ENCODE results near the gene IFT43. TPM values are rescaled to one million over a fixed set of nuclear protein-coding genes. Genes with fewer than 3 reads are reported as not detected.

Gene IFT43
- total RNA-seq, 1 donor from 2014 or later = 46.8 TPM

DNA sequence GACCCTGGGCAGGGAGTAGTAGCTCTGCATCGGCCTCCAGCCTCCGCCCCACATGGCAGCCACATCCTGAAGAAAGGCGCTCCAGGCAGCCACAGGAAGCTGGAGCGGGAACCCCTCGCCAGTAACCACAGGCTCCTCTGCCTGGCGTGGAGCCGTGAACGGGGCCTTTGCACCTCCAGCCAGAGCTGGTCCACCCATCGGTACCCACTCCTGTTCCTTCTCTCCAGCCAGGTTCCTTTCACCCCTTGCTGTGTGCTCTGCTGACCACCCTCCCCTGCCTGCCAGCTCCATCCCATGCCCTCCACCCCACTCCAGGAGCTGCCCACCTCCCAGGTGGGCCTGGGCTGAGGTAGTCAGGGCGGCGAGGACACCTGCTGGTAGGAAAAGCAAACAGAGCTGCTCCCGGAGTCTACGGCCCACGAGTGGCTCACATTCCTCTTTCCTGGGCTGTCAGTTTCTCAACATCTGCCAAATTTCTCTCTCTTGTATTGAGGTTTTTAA is 6.4 kb upstream of the IFT43 start:
- no peak for DNase-seq (ENCODE audit: low spot score)
- intact Hi-C loops (cut with DNase I) = loop anchor here (1.0 kb wide), 1 partner anchor 268 kb away; no protein-coding TSS in a partner anchor

DNA sequence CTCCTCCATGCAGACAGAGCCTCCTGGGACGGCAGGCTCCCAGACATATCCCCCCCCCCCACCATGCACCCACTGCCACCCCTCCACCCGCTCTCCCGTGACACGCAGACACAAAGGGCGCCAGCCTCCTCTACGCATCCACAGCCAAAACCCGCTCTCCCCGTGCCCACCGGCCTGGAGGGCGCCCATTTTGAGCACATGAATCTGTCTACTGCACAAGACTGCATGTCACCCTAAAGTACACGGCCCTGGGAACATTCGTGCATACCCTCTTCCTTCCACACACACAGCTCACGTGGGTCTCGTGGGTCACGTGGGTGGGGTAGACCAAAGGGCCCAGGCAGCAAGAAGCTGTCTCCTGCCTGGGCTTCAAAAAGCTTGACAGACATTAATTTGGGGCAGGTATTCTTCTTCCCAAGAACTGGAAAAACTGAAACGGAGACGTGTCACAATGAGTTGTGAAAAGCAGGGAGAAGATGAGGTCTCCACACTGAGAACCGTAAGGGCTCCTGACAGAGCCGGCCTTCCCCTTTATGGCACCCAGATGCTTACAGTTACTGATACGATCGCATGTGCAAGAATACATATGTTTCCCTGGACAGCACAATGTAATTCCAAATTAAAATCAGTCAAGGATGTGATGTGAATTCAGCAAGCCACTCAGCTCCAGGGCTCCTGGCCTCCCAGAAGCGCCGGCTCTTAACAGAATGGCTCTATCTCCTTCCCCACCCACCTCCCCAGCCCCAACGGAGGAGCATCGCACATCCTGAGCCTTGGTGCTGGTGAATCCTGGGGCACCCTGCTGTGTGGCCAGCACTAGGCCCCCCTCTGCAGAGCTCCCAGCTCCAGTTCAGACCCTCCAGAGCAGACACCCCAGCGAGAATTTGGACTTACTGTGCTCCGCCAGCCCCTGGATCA is 5.7 kb upstream of the IFT43 start:
- no peak for DNase-seq (ENCODE audit: low spot score)

DNA sequence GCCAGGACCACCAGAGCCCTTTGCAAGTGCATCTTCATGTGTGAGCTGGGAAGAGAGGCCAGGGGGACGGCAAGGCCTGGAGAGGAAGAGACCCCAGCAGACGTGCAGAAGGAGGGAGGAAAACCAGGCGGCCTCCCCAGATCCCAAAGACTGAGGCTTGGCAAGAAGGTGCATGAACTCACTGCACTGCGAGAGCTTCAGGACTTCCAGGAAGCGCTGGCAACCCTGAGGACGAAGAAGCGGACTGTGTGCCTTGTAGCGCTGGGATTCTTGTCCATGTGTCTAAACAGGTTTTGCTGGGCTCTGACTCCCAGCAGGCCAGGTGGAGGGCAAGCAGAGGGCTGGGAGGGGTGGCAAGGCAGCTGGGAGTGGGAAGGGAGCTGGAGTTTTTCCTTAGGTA is 4.7 kb upstream of the IFT43 start:
- intact Hi-C loops (cut with DNase I) = loop anchor here (2.0 to 10.0 kb wide), 3 partner anchors 74 to 186 kb away; no protein-coding TSS in a partner anchor
- DNase-seq (ENCODE audit: low spot score) = no peak

More for the DNA sequence above, 5.7 kb upstream of the IFT43 start:
- intact Hi-C loops (cut with DNase I) = loop anchor here (1.0 to 10.0 kb wide), 4 partner anchors 73 to 269 kb away; no protein-coding TSS in a partner anchor

DNA sequence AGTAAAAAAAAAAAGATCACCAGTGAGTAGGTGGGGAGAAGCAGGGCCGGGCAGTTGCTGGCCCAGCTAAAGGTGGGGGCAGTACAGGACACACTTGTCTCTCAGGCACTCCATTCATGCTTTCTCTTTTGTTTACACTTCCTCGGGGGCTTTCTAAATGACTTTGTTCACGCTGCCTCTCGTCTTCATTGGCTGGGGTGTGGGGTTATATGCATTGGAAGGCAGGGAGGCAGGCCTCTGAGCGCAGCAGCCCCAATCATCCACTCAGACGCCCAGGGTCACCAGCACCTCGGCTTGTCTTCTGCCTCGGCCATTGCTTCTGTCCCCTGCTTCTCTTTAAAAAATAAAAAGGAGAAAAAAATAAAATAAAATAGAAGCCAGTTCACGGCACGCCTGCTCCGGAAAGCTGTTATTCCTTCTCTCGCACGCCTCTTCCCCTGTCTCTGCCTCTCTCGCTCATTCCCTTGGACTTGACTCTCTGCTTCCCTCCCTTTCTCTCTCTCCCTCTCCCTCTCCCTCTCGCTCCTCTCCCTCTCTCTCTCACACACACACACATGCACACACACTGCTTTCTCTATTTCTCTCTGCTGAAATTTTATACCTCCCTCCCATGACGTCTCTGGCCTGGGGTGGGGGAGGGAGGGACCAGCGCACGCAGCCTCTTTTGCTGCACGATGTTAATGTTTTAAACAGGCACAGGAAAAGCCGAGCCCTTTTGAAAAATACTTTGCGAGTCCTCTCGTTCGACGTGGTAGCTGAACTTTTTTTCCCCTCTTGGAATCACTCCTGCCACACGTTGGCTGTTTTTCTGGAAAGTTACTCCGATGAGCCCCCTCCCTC is 3.9 kb upstream of the IFT43 start, which contains the start of gene TGFB3:
Gene TGFB3, minus strand, starts transcription at position 570 of the 840 bp plus-strand sequence. CDS start 1,102 bp downstream, outside the sequence.
- intact Hi-C loops (cut with DNase I) = loop anchor here (2.0 to 10.0 kb wide), 3 partner anchors 75 to 187 kb away; no protein-coding TSS in a partner anchor
- peak; percentile 85 for DNase-seq (ENCODE audit: low spot score)

DNA sequence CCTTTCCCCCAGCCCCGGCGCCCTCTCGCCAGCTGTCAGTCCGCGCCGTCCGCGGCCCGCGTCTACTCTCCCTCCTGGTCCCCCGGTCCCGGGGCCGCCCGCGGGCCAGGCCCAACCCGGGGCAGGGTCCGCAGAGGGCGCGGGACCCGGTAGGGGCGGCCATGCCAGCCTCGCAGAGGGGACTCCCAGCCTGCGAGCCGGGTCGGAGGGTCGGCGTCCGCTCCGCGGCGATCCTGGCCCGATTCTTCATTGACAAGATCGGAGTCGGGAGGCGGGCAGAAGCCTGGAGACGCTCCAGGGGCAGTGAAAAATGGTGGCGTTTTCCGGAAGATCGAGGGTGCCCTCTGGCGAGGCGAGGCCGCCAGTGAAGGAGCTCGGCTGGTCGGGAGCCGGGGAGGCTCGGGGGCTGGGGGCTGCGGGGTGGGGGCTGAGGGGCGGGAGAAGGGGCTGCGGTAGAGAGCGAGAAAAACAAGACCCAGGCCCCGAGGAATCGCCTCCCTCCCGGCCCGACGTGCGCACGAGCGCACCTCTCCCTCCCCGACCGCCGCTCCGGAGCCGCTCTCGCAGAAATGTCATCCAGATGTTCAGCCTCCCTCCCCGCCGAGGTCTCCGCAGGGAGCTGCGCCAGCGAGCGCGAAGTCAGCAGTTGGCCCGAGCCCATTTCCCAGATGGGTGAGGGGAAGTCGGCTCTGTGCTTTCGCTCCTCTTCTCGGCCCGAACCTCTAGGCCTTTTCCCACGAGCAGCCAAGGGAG is 3.1 kb upstream of the IFT43 start:
- DNase-seq (ENCODE audit: low spot score) = peak; percentile 90
- intact Hi-C loops (cut with DNase I) = loop anchor here (10.0 kb wide), 1 partner anchor 158 kb away; no protein-coding TSS in a partner anchor

DNA sequence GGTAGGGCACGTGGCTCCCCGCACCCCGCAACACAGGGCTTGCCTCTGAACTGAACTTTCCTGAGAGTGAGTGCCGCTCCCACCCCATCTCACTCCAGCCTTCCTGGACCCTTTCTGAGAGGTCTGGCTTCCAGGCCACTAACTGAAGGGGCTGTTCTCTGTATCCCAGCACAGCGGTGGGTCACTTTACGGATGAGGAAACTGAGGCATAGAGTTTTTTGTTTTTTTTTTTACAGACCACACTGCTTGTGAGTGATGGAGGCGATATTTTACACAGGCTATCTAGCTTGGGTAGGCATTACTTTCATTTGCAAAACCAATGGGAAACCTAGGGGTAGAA is 2.6 kb upstream of the IFT43 start:
- intact Hi-C loops (cut with DNase I) = loop anchor here (10.0 kb wide), 1 partner anchor 158 kb away; no protein-coding TSS in a partner anchor
- no peak for DNase-seq (ENCODE audit: low spot score)

DNA sequence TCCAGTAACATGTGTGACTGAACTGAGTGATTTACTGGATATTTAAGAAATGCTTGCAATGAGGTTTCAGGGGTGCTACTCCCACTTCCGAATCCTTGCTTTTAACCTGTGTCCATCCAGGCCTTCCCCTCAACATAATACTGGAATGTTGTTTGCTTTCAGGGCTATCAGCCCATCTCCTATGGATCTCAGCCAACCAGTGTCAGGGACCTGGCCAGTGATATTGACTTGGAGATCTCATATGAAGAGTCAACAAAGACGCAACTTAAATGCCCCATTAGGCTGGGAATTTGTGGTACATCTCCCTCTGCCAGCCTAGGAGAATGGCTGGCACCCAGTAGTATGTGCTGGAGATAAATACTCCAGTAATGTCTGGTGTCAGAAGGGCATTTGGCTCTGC is 889 bp upstream of the IFT43 start:
- no peak for DNase-seq (ENCODE audit: low spot score)
- intact Hi-C loops (cut with DNase I) = loop anchor here (10.0 kb wide), 1 partner anchor 160 kb away; no protein-coding TSS in a partner anchor

DNA sequence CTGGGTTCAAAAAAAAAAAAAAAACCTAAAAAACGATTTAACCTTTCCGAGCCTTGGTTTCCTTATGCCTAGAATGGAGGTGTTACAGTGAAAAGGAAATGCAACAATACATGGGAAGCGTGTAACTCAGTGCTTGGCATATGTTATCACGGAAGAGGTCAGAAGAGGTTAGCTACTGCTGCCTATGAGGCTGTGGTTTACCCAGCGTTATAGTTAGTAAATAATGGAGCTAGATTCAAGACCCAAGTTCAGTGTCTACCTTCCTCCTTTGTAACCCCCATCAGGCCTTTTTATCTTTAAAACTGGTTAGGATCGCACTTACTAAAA is 839 bp downstream of the IFT43 start:
- no peak for DNase-seq (ENCODE audit: low spot score)
- intact Hi-C loops (cut with DNase I) = loop anchor here (10.0 kb wide), 1 partner anchor 162 kb away; no protein-coding TSS in a partner anchor

DNA sequence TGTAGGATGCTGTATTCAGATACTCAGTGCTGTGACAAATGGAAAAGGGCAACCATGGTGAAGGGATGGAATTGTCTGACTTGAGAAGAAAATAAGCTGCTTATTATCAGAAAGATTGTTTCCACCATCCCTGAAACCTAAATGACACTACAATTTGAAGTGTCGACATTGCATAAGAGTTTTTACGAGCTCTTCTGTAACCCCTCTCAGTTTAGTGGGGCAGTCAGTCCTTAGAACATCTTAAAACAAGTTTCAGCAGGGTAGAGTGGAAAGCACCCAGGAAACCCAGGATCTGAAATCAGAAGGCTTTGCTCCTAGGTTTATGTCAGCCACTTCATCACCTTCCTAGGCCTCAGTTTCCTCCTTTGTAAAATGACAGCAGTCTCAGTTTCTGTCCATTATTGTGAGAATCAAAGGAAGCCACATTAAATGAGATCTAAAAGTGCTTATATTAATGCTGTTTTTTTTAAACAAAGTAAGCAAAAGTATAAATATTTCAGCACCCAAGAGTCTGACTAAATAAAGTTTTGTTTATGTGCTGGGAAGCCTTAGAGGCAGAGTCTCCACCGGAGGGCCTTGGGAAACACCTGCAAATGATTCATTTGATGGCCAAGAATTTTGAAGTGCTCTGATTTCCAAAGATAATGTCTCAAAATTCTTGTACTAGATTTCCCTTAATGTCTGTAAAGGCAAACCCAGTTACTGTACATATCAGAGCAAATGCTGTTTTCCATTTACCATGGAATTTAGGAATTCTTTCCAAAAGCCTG is 1.8 kb downstream of the IFT43 start:
- no peak for DNase-seq (ENCODE audit: low spot score)
- intact Hi-C loops (cut with DNase I) = loop anchor here (10.0 kb wide), 1 partner anchor 163 kb away; no protein-coding TSS in a partner anchor

DNA sequence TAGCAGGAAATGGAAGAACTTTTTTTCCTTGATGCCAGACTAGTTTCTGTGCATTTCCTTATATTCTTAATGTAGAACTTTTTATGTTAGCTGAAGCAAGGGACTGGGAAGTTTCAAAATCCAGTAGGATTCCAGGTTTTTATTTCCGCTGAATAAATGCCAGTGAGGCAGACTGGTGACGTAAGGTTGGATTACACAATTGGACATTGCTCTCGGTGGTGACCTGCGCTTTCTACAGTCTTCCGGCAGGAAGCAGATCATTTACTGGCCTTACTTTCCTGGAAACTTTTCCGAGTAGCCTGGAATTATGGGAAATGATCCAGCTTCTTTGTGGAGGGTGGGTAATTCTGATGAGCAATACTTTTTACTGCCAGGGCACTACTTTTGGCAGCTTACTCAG is 3.6 kb downstream of the IFT43 start:
- intact Hi-C loops (cut with DNase I) = loop anchor here (10.0 kb wide), 1 partner anchor 164 kb away; no protein-coding TSS in a partner anchor
- no peak for DNase-seq (ENCODE audit: low spot score)

DNA sequence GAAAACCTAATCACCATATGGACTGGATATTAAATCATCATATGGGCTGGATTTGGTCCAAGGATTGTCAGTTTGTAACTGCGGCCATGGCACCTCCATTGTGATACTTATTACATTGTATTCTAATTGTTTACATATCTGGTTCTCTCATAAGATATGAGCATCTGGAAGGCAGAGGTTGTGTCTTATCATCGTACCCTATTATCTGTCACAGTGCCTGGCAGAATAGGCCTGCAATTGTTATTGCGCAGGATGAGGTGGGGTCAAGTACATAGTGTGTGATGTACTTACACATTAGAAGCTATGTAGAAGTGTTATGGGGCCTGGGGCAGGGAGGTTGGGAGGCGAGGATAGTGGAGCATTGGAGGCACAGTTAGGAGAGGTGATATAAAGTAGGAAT is 4.7 kb downstream of the IFT43 start:
- no peak for DNase-seq (ENCODE audit: low spot score)
- intact Hi-C loops (cut with DNase I) = no loop called here

DNA sequence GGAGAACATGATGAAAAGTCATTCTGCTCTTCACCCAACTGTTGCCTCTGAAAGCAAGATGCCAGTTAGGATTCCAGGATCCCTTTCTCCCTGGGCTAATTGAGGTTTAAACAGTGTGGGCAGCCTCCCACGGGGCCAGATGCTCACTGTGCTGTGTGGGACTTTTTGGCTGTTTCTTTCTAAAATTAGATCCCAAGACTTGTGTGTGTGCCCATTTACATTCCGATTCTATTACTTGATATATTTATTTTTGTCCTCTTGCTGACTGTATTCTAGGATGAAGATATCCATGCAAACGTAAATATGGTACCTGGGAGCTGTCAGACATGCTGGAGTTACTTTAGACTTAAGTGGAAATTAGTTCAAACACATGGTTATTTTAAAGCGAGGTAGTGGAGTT is 6.2 kb downstream of the IFT43 start:
- no peak for DNase-seq (ENCODE audit: low spot score)
- intact Hi-C loops (cut with DNase I) = no loop called here

DNA sequence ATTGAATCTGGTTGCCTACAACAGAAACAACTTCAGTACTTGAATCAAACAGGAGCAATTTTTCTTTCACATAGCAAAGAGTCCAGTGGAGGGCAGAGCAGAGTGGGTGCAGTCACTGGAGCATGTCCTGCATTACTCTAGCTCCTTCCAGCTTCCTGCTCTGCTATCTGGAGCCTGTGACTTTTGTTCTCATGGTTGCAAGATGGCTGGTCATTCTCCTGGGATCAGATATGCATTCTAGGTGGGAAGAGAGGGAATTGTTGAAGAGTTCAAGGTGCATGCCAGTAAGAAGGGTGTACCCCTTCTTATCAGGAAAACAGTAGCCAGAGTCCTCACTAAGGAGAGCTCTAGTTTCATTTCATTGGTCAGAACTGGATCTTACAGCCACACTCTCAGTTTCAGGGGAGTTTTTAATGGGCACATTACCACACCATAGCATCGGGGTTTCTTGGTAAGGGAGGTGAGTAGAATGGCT is 8.0 kb downstream of the IFT43 start:
- intact Hi-C loops (cut with DNase I) = no loop called here

DNA sequence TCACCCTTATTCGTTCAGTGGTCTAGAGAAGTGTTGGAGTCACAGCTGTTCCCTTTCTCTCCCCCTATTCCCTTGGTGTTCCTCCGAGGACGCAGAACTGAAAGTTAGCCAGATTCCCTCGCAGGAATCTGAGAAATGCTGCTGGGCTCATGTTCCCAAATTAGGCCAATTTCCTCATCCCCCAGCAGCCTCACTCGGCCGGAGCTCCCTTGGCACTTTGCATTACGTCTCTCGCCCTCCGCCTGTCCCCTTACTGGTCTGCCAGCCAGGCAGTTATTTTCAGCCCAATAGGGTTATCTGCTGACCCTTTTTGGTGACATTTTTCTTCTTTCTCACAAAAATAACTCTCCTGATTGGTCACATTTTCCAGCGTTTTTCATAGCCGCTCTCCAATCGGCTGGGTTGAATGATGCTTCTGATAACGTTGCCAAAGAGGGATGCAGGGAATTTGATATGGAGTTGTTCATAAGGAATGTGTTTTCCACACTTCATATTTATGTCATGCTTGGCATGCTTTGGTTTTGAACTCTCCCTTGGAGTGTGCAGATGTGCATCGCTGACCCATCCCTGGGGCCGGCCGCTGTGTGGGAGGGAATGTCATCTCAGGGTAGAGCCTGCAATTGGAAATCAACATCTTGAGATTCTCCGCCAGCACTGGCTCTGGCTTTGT is 9.9 kb downstream of the IFT43 start:
- intact Hi-C loops (cut with DNase I) = no loop called here
- DNase-seq (ENCODE audit: low spot score) = no peak

More for the DNA sequence above, 8.0 kb downstream of the IFT43 start:
- no peak for DNase-seq (ENCODE audit: low spot score)

DNA sequence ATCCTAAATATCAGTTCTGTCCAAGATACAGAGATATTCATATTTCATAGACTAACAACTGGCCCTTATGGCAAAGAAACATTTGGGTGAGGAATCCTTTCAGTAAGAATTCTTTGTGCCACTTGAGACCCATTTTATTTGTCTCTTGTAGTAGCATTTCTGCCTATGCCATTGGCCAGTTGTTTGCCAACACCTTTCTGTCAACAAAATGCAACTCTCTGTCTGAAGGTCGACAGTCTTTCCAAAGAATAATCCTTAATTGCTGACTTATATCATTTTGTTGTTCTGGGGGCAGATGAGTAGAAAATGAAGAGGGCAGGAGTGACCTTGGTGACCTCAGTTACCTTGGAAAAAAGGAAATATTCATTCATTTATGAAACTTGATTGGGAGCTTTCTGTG is 10.9 kb downstream of the IFT43 start:
- intact Hi-C loops (cut with DNase I) = no loop called here
- DNase-seq (ENCODE audit: low spot score) = no peak

DNA sequence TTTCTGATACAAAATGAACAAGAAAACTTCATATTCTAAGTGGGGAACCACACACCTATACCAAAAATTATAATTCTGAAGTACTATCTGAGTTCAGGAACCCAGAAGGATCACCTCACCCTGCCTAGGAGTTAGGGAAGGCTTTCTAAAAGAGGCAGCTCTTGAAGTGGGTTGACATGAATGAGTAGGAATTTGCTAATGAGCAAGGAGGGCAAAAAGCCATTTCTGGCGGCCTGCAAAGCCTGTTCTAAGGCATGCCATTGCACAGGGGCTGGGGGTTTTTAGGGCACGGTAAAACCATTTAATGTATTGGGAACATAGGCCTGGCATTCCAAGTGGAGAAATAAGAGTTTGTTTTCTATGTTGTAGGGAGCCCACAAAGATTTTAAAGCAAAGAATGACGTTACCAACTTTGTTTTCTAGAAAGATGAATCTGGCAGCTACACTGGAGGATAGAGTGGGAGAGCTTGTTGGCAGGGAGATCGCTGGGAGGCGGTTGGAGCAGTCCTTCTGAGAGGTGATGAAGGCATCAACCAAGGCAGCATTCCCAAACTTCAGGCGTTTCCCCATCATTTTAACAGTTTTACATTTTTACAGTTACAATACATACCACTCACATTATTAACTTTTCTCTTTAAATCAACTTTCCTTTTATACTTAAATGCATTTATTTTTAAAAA is 14.1 kb downstream of the IFT43 start:
- no peak for DNase-seq (ENCODE audit: low spot score)
- intact Hi-C loops (cut with DNase I) = no loop called here

DNA sequence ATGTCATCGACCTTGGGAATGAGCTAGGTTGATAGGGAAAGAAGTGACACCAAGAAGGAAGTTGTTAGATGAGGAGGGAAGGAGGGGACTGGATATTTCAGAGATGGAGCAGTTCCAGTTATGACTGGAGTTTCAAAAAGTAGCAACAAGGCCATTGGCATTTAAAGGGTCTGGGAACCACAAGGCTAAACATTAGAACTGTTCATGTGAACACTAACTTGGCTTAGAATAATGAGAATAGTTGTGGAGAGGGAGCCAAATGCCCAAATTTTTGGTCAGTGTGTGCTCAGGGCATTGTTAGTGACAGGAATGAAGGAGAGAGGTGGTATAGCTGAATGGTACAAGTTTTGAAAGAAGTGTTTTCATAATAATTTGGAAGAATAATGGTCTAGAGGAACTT is 16.8 kb downstream of the IFT43 start:
- intact Hi-C loops (cut with DNase I) = no loop called here
- no peak for DNase-seq (ENCODE audit: low spot score)
